ENCODE results near the gene STRBP.
"Not testable (repeated sequence)": the region's sequence is repeated elsewhere in the genome, so short reads cannot be mapped to it uniquely, and the experiment has no call there.

Gene STRBP

DNA sequence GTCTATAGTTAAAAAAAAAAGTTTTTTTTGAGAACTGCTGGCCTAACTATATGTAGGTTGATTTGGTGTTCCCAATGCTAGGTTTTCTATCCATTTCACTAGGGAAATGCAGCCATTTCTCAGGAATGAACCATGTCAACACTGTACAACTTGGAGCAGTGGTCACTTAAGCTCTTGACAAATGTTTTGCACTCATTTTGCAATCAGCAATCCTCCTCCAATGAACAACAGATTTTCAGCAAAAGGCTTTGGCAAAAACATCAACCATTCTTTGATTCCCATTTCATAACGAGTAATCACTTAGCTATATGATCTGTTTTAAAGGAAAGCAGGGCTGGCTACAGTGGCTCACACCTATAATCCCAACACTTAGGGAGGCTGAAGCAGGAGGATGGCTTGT is 17.9 kb downstream of the STRBP start:
- Histone ChIP-seq H3K36me3 (ENCODE audit: insufficient read depth, low read length) (no peaks in the 10 kb centered on the region), H3K9me3 (ENCODE audit: insufficient read depth, low read depth, low read length) (no peaks in the 10 kb centered on the region), H3K9ac (ENCODE audit: low read depth, low read length) (no peak overlapping the region), H3K4me3 (ENCODE audit: low read length) (no peak overlapping the region), H3K4me1 (ENCODE audit: insufficient read depth, low read length) (peaks cover 12% of the 10 kb centered on the region), H3K27me3 (ENCODE audit: insufficient read depth, low read length) (no peaks in the 10 kb centered on the region), H3K27ac (ENCODE audit: low read depth, low read length) (no peak overlapping the region)
- 100% methylated on average over 1 of the region's 1 CpG for WGBS

DNA sequence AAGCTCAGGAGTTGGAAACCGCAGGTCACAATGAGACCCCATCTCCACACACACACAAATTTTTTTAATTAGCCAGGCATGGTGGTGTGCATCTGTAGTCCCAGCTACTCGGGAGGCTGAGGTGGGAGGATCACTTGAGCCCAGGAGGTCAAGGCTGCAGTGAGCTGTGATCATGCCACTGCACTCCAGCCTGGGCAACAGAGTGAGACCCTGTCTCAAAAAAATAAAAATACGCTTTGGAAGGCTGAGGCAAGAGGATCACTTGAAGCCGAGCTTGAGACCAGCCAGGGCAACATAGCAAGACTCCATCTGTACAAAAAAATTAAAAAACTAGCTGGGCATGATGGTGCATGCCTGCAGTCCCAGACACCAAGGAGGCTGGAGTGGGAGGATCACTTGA is 19.2 kb downstream of the STRBP start:
- H3K9me3 ChIP-seq (ENCODE audit: insufficient read depth, low read depth, low read length); H3K27me3 ChIP-seq (ENCODE audit: insufficient read depth, low read length); H3K27ac ChIP-seq (ENCODE audit: low read depth, low read length); H3K4me3 ChIP-seq (ENCODE audit: low read length); H3K9ac ChIP-seq (ENCODE audit: low read depth, low read length); H3K36me3 ChIP-seq (ENCODE audit: insufficient read depth, low read length): not testable (repeated sequence)
- peaks cover 14% of the 10 kb centered on the region for H3K4me1 ChIP-seq (ENCODE audit: insufficient read depth, low read length)
- 96% methylated on average over 4 of the region's 4 CpGs for WGBS

DNA sequence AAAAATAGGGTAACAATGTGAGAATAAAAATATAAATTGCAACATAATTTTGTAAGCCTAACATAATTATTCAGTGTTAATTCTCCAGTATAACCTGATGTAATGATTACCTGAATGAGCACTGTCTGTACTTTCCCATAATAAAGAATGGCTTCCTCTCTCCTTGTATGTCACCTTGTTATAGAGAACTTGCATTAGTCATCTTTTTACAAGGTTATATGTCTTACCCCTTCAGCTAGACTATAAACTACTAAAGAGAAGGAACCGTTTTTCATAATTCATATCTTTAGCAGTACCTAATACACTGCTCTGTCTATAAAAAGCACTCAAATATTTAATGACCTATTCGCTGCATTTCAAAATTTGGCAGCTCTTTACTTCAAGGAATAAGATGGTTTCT is 19.8 kb downstream of the STRBP start:
- Histone ChIP-seq H3K27me3 (ENCODE audit: insufficient read depth, low read length) (no peaks in the 10 kb centered on the region), H3K36me3 (ENCODE audit: insufficient read depth, low read length) (no peaks in the 10 kb centered on the region), H3K4me3 (ENCODE audit: low read length) (no peak overlapping the region), H3K9ac (ENCODE audit: low read depth, low read length) (no peak overlapping the region), H3K4me1 (ENCODE audit: insufficient read depth, low read length) (peaks cover 14% of the 10 kb centered on the region), H3K9me3 (ENCODE audit: insufficient read depth, low read depth, low read length) (no peaks in the 10 kb centered on the region), H3K27ac (ENCODE audit: low read depth, low read length) (no peak overlapping the region)
- 90% methylated on average over 2 of the region's 2 CpGs for WGBS

DNA sequence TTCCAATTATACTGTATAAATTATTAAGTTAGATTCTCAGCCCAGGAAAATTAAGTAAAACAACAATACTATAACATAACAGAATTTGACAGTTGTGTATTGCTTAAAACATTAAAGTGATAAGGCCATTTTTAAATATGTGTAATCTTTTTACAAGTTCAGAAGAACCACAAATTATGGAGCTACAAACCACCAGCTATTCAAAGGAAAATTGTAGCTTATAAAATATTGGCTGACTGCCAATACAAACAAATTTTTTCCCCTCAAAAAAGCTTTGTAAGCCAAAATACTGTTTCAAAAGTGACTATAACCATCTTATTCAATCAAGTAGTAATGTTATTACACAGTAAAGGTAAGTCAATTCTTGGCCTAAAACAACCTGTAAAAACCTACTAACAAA is 21.9 kb downstream of the STRBP start:
- Histone ChIP-seq H3K4me3 (ENCODE audit: low read length) (no peak overlapping the region), H3K9ac (ENCODE audit: low read depth, low read length) (no peak overlapping the region), H3K27ac (ENCODE audit: low read depth, low read length) (no peak overlapping the region), H3K9me3 (ENCODE audit: insufficient read depth, low read depth, low read length) (no peaks in the 10 kb centered on the region), H3K4me1 (ENCODE audit: insufficient read depth, low read length) (peaks cover 14% of the 10 kb centered on the region), H3K36me3 (ENCODE audit: insufficient read depth, low read length) (no peaks in the 10 kb centered on the region), H3K27me3 (ENCODE audit: insufficient read depth, low read length) (no peaks in the 10 kb centered on the region)

DNA sequence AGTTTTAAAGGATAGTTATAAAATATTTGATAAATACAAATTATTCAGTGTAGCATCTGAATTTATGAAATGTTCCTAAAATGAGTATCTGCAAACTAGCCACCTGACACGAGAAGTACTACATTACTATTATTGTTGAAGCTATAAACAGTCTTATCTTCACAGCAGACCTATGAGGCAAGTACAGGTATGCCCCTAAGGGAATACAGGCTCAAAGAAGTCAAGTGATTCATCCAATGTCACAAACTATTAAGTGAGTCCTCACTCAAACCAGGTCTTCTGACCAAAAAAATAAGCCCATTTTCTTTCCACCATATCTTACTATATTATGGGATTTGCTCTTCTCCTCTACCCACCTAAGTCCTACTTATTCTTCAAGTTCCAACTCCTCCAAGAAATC is 28.7 kb downstream of the STRBP start:
- no peak overlapping the region for H3K27ac ChIP-seq (ENCODE audit: low read depth, low read length)
- H3K4me1 ChIP-seq (ENCODE audit: insufficient read depth, low read length) = peaks cover 10% of the 10 kb centered on the region
- no peaks in the 10 kb centered on the region for H3K36me3 ChIP-seq (ENCODE audit: insufficient read depth, low read length)
- H3K9ac ChIP-seq (ENCODE audit: low read depth, low read length) = no peak overlapping the region
- no peaks in the 10 kb centered on the region for H3K27me3 ChIP-seq (ENCODE audit: insufficient read depth, low read length)
- H3K9me3 ChIP-seq (ENCODE audit: insufficient read depth, low read depth, low read length) = no peaks in the 10 kb centered on the region
- WGBS = 88% methylated on average over 1 of the region's 1 CpG
- no peak overlapping the region for H3K4me3 ChIP-seq (ENCODE audit: low read length)

DNA sequence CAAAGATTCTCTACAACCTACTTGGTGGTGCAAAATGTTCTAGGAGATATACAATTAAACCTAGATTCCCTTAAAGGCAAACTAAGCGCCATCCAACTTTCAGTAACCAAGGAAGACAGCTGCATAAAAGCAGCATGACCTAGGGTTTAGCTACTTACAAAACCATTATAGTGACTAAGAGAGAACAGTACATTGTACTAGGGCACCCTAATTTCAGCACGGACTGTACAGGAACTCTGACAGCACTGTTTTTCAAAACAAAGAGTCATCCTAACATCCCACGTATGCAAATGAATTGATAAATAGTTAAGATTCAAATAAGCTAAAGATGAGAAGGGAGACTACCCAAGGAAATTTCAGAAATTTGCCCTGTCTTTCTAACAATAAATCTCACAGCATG is 30.0 kb downstream of the STRBP start:
- 100% methylated on average over 2 of the region's 3 CpGs for WGBS
- Histone ChIP-seq H3K4me3 (ENCODE audit: low read length) (no peak overlapping the region), H3K9me3 (ENCODE audit: insufficient read depth, low read depth, low read length) (no peaks in the 10 kb centered on the region), H3K4me1 (ENCODE audit: insufficient read depth, low read length) (peaks cover 10% of the 10 kb centered on the region), H3K27ac (ENCODE audit: low read depth, low read length) (no peak overlapping the region), H3K36me3 (ENCODE audit: insufficient read depth, low read length) (no peaks in the 10 kb centered on the region), H3K9ac (ENCODE audit: low read depth, low read length) (no peak overlapping the region), H3K27me3 (ENCODE audit: insufficient read depth, low read length) (no peaks in the 10 kb centered on the region)

DNA sequence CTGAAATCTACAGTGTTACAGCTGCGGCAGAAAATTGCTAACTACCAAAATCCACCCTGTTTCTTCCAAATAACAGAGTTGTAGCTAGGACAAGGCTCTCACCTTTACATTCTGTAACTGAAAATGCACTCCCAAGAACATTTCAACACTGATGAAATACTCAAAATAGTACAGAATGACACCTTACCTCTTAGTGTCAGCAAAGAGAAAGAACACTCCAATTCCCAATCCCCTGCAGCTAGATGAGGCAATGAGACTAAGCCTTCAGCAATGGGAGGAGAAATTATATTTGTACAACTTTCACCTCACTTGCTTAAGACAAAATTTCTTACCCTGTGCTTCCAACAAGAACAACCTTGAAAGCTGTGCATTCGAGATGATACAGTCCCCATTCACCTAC is 31.2 kb downstream of the STRBP start:
- WGBS = 90% methylated on average over 2 of the region's 2 CpGs
- Histone ChIP-seq H3K36me3 (ENCODE audit: insufficient read depth, low read length) (no peaks in the 10 kb centered on the region), H3K27ac (ENCODE audit: low read depth, low read length) (no peak overlapping the region), H3K9ac (ENCODE audit: low read depth, low read length) (no peak overlapping the region), H3K4me3 (ENCODE audit: low read length) (no peak overlapping the region), H3K9me3 (ENCODE audit: insufficient read depth, low read depth, low read length) (no peaks in the 10 kb centered on the region), H3K4me1 (ENCODE audit: insufficient read depth, low read length) (peaks cover 18% of the 10 kb centered on the region), H3K27me3 (ENCODE audit: insufficient read depth, low read length) (no peaks in the 10 kb centered on the region)

DNA sequence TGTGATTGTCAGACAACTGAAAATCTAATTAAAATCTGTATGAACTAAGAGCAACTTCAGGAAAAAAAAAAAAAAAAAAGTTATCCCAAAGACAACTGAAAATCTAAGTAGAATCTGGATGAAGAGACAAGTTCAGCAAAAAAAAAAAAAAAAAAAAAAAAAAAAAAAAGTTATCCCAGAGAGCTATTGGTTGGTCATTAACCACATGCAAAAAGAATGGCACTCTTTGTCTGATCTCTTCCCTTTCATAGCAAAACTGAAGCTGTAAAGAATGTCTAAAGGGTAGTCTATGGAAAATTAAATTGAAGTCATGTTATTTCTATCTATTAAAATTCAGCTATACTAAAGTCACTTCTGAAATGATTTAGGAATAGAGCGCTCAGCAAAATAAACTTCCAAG is 32.9 kb downstream of the STRBP start:
- no CpG with 5 or more reads among the region's 1 CpG for WGBS
- H3K36me3 ChIP-seq (ENCODE audit: insufficient read depth, low read length) = no peaks in the 10 kb centered on the region
- no peaks in the 10 kb centered on the region for H3K9me3 ChIP-seq (ENCODE audit: insufficient read depth, low read depth, low read length)
- no peaks in the 10 kb centered on the region for H3K27me3 ChIP-seq (ENCODE audit: insufficient read depth, low read length)
- peaks cover 24% of the 10 kb centered on the region for H3K4me1 ChIP-seq (ENCODE audit: insufficient read depth, low read length)
- H3K27ac ChIP-seq (ENCODE audit: low read depth, low read length) = no peak overlapping the region
- H3K9ac ChIP-seq (ENCODE audit: low read depth, low read length) = no peak overlapping the region
- H3K4me3 ChIP-seq (ENCODE audit: low read length) = no peak overlapping the region

DNA sequence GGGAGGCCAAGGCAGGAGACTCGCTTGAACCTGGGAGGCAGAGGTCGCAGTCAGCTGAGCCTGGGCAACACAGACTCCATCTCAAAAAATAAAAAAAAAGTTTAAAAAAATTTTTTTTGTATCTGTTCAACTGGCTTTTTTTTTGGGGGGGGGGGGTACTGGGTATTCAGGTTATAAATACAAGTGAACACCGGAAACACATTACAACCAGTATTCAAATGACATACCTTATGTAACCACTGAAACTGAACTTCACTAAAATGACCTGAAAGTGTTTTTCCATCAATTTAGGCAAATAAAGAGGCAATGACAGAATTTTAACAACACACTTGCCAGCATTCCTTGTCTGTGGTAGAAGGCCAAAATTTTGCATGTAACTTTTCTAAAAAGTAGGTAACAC is 33.5 kb downstream of the STRBP start:
- Histone ChIP-seq H3K27ac (ENCODE audit: low read depth, low read length) (no peak overlapping the region), H3K9me3 (ENCODE audit: insufficient read depth, low read depth, low read length) (no peaks in the 10 kb centered on the region), H3K4me1 (ENCODE audit: insufficient read depth, low read length) (peaks cover 24% of the 10 kb centered on the region), H3K27me3 (ENCODE audit: insufficient read depth, low read length) (no peaks in the 10 kb centered on the region), H3K4me3 (ENCODE audit: low read length) (no peak overlapping the region), H3K9ac (ENCODE audit: low read depth, low read length) (no peak overlapping the region), H3K36me3 (ENCODE audit: insufficient read depth, low read length) (no peaks in the 10 kb centered on the region)
- WGBS = 87% methylated on average over 3 of the region's 3 CpGs

DNA sequence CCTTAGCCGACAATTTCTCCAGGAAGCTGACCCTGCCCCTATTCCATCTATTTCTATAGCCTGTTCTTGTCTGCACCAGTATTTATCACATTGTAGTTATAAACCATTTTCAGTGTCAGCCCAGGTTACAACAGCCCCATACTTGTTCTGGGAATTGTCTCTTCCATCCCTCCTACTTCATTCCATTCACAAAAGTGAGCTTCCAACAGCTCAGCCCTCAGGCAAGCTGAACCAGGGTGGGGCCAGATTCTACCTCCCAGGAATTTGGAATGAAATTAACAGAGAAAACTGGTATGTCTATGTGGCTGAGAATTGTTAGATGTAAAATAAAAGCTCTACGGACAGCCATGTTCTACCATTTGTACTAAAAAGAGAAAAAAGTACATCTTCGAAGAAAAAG is 36.1 kb downstream of the STRBP start:
- Histone ChIP-seq H3K9me3 (ENCODE audit: insufficient read depth, low read depth, low read length) (no peaks in the 10 kb centered on the region), H3K9ac (ENCODE audit: low read depth, low read length) (no peak overlapping the region), H3K36me3 (ENCODE audit: insufficient read depth, low read length) (no peaks in the 10 kb centered on the region), H3K27me3 (ENCODE audit: insufficient read depth, low read length) (no peaks in the 10 kb centered on the region), H3K4me3 (ENCODE audit: low read length) (no peak overlapping the region), H3K27ac (ENCODE audit: low read depth, low read length) (no peak overlapping the region), H3K4me1 (ENCODE audit: insufficient read depth, low read length) (peaks cover 14% of the 10 kb centered on the region)
- 85% methylated on average over 3 of the region's 3 CpGs for WGBS

DNA sequence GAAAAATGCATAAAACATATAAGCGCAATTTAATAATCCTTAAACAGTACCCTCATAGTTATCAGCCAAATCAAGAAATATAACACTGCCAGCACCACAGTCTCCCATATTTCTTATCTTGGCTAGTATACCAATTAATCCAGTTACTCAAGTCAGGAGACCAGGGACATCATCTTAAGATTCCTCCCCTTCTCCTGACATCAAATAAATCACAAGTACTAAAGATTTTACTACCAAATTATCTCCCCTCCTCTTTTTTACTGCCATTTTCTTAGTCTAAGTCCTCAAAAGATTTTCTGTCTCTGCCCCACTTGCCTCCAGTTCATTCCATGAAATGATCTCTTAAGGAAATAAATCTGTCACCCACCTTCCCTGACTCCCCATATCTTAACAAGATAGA is 37.0 kb downstream of the STRBP start:
- Histone ChIP-seq H3K4me3 (ENCODE audit: low read length) (no peak overlapping the region), H3K27me3 (ENCODE audit: insufficient read depth, low read length) (no peaks in the 10 kb centered on the region), H3K36me3 (ENCODE audit: insufficient read depth, low read length) (no peaks in the 10 kb centered on the region), H3K9me3 (ENCODE audit: insufficient read depth, low read depth, low read length) (no peaks in the 10 kb centered on the region), H3K9ac (ENCODE audit: low read depth, low read length) (no peak overlapping the region), H3K4me1 (ENCODE audit: insufficient read depth, low read length) (peaks cover 14% of the 10 kb centered on the region), H3K27ac (ENCODE audit: low read depth, low read length) (no peak overlapping the region; the same call in 1 of the 2 replicates)
- WGBS = 93% methylated on average over 1 of the region's 1 CpG

DNA sequence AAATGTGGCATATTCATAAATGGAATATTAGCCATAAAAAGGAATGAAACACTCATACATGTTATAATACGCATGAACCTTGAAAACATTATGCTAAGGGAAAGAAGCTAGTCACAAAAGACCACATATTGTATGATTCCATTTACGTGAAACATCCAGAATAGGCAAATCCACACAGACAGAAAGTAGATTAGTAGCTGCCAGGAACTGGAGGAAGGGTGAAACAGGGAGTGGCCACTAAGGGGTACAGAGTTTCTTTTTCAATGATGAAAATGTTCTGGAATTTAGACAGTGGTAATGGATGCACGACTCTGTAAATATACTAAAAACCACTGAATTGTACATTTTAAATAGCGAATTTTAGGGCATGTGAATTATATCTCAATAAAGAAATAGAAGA is 39.4 kb downstream of the STRBP start:
- H3K36me3 ChIP-seq (ENCODE audit: insufficient read depth, low read length) = no peaks in the 10 kb centered on the region; the same call in 1 of the 2 replicates
- no peak overlapping the region for H3K9ac ChIP-seq (ENCODE audit: low read depth, low read length)
- H3K27ac ChIP-seq (ENCODE audit: low read depth, low read length) = no peak overlapping the region
- 91% methylated on average over 3 of the region's 4 CpGs for WGBS
- H3K27me3 ChIP-seq (ENCODE audit: insufficient read depth, low read length) = no peaks in the 10 kb centered on the region
- no peaks in the 10 kb centered on the region for H3K9me3 ChIP-seq (ENCODE audit: insufficient read depth, low read depth, low read length)
- no peak overlapping the region for H3K4me3 ChIP-seq (ENCODE audit: low read length)
- H3K4me1 ChIP-seq (ENCODE audit: insufficient read depth, low read length) = peaks cover 35% of the 10 kb centered on the region
